Gastrocnemius medialis (tissue), 4 donors: ENCODE data around the gene LARP1B.

Source experiments
- CTCF ChIP-seq, 5 experiments: fragments of 450-650 bp in 3 of 5; fragments of 200-600 bp in 2 of 5; sonication (generic) in 2 of 5; IDR thresholded peaks in 4 of 5; conservative IDR thresholded peaks in 1 of 5; 1 replicate in 4 of 5; 2 replicates in 1 of 5; pipeline ENCODE4 v1.5.1; 2016 to 2019; ENCODE audit warnings: antibody characterized with exemption in 5 of 5, mild to moderate bottlenecking in 3 of 5, moderate library complexity in 3 of 5
- POLR2A ChIP-seq, 2 donors: fragments of 450-650 bp; IDR thresholded peaks; one replicate each; pipeline ENCODE4 v1.6.1; 2017; ENCODE audit warnings: antibody characterized with exemption in 2 of 2, mild to moderate bottlenecking in 2 of 2, moderate library complexity in 2 of 2

- TF ChIP-seq CTCF (IDR thresholded peaks at IDR 0.05 in 4 of 5, conservative IDR thresholded peaks at IDR 0.05 in 1 of 5) (no peak), POLR2A (IDR thresholded peaks at IDR 0.05) (no peak)
These were observed 108.1 kb downstream of the LARP1B start for GRCh38 chr4:128169245-128169644.
